ENCODE results near the gene THSD4.
"Not testable (repeated sequence)": the region's sequence is repeated elsewhere in the genome, so short reads cannot be mapped to it uniquely, and the experiment has no call there.

Gene THSD4

GRCh38 chr15:71151081-71151480, 35.8 kb downstream of the THSD4 start:
- FAIRE-seq = no peak

- FAIRE-seq = no peak
Observed at GRCh38 chr15:71152542-71152941, 37.3 kb downstream of the THSD4 start.

GRCh38 chr15:71153823-71154524, 38.7 kb downstream of the THSD4 start:
- no peak for FAIRE-seq

GRCh38 chr15:71154607-71155200, 39.4 kb downstream of the THSD4 start:
- no peak for FAIRE-seq

GRCh38 chr15:71155534-71155933, 40.3 kb downstream of the THSD4 start:
- FAIRE-seq = no peak

GRCh38 chr15:71160976-71161375, 45.7 kb downstream of the THSD4 start:
- no peak for FAIRE-seq

GRCh38 chr15:71162309-71162708, 47.0 kb downstream of the THSD4 start:
- no peak for FAIRE-seq

- not testable (repeated sequence) for FAIRE-seq
Observed at GRCh38 chr15:71164606-71165005, 49.3 kb downstream of the THSD4 start.

GRCh38 chr15:71167445-71168165, 52.3 kb downstream of the THSD4 start:
- no peak for FAIRE-seq

GRCh38 chr15:71168166-71168834, 53.0 kb downstream of the THSD4 start:
- FAIRE-seq = no peak

GRCh38 chr15:71170163-71170562, 54.9 kb downstream of the THSD4 start:
- FAIRE-seq = no peak

GRCh38 chr15:71171195-71171594, 55.9 kb downstream of the THSD4 start:
- no peak for FAIRE-seq

GRCh38 chr15:71174360-71174759, 59.1 kb downstream of the THSD4 start:
- not testable (repeated sequence) for FAIRE-seq

GRCh38 chr15:71180986-71181853, 65.9 kb downstream of the THSD4 start:
- no peak for FAIRE-seq

GRCh38 chr15:71182522-71182921, 67.3 kb downstream of the THSD4 start:
- FAIRE-seq = no peak

GRCh38 chr15:71183063-71183462, 67.8 kb downstream of the THSD4 start:
- no peak for FAIRE-seq

- FAIRE-seq = no peak
Observed at GRCh38 chr15:71185706-71186105, 70.4 kb downstream of the THSD4 start.

GRCh38 chr15:71186267-71186666, 71.0 kb downstream of the THSD4 start:
- no peak for FAIRE-seq

GRCh38 chr15:71187078-71187477, 71.8 kb downstream of the THSD4 start:
- FAIRE-seq = no peak

GRCh38 chr15:71187526-71187925, 72.3 kb downstream of the THSD4 start:
- no peak for FAIRE-seq

- FAIRE-seq = no peak
Observed at GRCh38 chr15:71189718-71190117, 74.4 kb downstream of the THSD4 start.

GRCh38 chr15:71191296-71191695, 76.0 kb downstream of the THSD4 start:
- FAIRE-seq = no peak
